Measurements from ENCODE around the gene TBX10.

DNA sequence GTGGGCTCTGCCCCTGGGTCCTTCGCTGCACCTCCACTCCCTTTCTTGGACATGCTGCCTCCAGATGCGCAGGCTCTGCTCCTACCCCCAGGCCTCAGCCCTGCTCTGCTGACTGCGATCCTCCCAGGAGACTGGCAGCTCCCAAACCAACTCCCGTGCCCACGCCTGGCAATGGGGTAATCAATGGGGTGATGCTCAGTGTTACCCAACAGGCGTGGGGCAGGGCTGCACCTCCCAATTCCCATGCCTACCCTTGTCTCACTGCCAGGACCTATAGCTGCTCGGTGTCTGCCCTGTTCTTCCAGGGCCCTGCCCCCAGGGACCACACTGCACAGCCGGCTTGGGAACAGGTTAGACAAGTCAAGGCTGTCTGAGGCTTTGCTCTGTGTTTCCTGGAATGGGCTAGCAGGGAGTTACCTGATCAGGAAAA is 34.9 kb upstream of the TBX10 start, which contains the start of gene ALDH3B2:
- no peak for TF ChIP-seq POLR2AphosphoS5 (IDR thresholded peaks at IDR 0.05)
- TF ChIP-seq, protein P1, sequence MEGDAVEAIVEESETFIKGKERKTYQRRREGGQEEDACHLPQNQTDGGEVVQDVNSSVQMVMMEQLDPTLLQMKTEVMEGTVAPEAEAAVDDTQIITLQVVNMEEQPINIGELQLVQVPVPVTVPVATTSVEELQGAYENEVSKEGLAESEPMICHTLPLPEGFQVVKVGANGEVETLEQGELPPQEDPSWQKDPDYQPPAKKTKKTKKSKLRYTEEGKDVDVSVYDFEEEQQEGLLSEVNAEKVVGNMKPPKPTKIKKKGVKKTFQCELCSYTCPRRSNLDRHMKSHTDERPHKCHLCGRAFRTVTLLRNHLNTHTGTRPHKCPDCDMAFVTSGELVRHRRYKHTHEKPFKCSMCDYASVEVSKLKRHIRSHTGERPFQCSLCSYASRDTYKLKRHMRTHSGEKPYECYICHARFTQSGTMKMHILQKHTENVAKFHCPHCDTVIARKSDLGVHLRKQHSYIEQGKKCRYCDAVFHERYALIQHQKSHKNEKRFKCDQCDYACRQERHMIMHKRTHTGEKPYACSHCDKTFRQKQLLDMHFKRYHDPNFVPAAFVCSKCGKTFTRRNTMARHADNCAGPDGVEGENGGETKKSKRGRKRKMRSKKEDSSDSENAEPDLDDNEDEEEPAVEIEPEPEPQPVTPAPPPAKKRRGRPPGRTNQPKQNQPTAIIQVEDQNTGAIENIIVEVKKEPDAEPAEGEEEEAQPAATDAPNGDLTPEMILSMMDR (IDR thresholded peaks at IDR 0.05), result no peak
